OCI-M2 (cell line): Measurements from ENCODE around the gene RUBCNL.

Source experiments
- DNase-seq: peaks from one replicate; lab custom pipeline; 2025; ENCODE audit not compliant: unreplicated experiment; lab: John Stamatoyannopoulos, UW

Gene RUBCNL

DNA sequence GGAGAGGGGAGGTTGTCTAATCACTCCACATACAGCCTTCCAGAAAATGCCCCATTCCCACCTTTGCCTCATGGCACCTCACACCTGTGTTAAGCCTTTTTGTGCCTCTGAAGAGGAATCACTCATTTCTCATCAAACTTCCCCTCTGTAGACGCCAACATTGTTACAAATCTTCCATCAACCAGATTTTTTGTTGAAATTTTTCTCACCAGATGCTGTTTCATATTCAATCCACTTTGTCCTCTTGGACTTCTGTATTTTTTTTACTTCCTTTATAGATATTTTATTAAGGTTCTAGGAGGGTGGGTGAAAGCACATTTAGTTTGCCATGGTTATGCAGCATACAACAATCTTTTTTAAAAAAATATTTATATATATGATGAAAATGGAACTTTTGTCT lies 74.0 kb downstream of the RUBCNL start:
- no peak for DNase-seq

DNA sequence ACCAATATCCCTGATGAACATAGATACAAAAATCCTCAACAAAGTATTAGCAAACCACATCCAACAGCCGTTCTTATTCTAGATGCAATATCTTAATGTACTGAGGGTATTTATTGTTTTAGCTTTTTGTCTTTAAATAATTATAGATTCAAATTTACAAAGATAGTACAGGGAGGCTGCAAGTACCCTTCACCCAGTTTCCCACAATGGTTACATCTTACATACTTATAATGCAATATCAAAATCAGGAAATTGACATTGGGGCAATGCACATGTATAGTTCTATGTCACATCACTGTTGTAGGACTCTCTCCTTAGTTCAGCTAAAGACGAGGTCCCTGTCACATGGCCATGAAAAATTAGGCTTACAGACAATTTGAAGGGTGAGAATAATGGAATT lies 75.8 kb downstream of the RUBCNL start:
- no peak for DNase-seq

DNA sequence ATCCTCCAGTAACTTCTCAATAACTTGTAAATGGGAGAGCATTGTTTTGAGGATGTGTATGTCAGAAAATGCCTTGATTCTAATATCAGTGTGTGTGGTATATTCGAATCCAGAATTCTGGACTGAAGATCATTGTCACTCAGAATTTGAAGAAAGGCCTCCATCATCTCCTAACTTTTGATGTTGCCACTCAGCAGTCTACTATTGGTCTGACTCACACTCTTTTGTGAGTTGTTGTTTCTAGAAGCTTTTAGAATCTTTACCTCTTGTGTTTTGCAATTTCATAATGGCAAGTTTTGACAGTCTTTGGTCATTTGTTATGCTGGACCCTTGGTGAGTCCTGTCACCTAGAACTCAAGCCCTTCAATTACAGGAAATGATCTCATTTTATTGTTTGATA lies 77.0 kb downstream of the RUBCNL start:
- no peak for DNase-seq

DNA sequence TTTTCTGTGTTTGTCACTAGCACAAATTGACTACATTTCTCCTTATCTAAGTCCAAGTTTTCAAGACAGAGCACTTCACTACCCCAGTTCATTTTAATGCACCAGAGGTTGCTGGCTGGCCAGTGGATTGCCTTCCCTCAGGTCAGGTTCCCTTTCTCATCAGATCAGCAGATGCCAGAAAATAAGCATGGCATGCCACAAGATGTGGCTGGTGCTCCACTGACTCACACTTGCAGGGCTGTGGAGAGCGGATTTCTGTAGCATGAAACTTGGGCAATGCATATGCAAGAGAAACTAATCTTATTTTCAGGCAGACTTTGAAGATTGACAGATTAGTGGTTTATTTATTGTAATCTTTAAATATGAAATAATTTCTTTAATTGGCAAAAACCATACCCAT lies 79.5 kb downstream of the RUBCNL start:
- no peak for DNase-seq

DNA sequence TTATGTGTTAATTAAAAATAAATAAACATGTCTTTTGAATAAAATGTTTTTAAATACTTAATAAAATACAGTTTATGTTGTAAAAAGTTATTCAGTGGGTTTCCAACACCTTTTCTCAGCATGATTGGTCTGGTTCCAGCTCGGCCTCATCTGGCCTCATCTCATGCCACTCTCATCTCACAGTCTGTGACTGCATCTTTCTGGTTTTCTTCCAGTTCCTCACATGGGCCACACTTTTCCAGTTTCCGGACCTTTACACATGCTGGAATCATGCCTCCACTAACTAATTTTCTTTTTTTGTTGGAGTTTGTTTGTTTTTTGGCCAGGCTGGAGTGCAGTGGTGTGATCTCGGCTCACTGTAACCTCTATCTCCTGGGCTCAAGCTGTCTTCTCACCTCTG lies 82.5 kb downstream of the RUBCNL start:
- DNase-seq = no peak

DNA sequence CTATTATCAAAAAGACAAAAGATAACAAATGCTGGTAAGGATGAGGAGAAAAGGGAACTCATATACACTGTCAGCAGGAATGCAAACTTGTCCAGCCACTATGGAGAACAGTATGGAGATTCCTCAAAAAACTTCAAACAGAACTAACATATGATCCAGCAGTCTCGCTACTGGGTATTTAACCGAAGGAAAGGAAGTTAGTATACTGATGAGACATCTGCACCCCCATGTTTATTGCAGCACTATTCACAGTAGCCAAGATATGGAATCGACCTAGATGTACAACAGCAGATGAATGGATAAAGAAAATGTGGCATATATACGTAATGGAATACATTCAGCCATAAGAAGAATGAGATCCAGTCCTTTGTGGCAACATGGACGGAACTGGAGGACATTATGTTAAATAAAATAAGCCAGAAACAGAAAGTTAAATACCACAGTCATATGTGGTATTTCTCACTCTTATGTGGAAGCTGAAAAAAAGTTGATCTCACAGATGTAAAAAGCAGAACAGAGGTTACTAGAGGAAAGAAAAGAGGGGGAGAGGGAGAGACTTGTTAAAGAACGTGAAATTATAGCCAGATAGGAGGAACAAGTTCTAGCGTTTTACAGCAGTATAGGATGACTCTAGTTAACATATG lies 83.2 kb downstream of the RUBCNL start:
- no peak for DNase-seq

DNA sequence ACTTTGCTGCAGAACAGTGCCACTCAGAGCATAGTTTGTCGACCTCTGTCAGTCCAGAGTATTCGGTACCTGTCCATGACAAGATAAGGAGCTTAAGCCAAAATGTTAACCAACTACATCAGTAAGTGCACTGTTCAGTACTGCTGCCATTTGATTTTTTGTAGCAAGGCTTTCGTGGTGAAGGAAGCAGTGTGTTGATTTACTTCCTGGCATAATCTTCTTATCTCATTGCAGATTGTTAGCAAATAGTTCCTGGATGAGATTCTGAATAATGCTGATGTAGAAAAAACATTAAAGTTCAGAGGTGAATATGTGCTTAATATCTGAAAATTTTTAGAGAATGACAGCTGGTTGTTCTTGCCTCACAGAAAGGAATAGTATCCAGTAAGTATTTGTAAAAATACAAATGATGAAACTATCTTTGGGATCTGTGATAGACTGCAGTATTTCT lies 89.7 kb downstream of the RUBCNL start:
- no peak for DNase-seq

DNA sequence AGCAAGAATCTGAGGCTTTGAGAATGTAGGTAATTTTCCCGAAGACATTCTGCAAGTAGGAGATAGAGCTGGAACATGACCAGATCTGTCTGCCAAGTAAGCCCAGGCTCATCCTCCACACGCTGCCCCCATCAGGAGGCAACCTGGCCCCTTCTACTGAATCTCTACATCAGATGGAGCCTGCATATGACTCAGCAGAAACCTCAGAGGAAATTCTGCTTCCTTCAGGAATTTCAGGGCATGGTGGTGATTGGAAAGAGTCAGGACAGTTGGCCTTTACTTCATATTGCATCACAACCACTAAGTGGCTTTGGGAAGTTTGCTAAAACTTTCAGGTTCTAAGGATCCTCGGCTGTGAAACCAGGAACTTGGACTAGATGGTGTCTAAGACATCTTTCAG lies 90.1 kb downstream of the RUBCNL start:
- no peak for DNase-seq

DNA sequence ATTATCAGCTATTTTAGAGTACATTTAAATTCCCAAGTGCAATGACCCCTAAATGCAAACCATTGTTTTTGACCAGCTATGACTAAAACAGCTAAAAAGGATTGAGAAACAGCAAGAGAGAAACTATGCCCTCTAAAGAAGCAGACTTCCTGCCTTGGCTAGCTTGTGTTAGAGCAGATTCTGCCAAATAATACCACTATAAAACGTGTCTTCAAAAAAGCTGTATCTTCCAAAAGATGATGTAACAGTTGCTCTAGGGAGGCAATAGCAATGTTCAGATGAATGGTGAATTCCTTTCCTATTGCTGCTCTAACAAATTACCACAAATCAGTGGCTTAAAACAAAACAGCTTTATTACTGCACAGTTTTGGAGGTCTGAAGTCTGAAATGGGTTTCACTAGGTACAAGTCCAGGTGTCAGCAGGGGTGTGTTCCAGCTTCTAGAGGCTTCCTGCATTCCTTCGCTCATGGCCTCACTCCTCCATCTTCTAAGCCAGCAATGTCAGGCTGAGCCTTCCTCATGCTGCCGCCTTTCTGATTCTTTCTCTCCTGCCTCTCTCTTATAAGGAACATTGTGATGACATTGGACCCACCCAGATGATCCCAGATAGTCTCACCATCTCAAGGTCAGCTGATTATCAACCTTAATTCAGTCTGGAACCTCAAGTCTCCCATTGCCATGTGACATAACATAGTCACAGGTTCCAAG lies 90.8 kb downstream of the RUBCNL start:
- DNase-seq = no peak

DNA sequence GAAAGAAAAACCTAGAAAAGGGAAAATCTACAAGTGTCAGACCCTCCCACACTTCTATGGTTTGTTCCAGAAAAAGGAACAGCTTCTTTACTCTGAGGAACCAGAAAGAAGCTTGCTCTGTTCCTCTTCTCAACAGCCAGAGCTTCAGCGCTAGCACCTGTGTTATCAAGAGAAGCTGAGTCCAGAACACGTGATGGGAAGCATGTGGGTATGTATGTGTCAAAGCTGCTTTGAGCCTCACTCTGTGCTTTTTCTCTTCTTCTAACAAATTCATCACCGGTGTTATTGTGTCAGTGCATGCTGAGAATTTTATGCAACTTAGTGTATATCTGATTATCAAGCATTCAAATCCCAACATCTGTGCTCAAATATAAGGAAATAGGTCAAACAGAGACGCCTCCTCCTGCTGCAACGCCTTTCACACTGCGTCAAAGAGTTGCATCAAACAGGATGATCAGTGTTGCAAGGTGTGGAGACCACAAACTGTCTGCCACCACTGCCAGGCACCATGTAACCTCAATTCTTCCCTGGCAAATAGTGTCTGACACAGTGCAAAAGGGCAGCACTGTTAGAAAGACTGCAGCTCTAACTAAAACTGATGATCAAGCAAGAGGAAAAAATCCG lies 91.4 kb downstream of the RUBCNL start:
- DNase-seq = no peak

DNA sequence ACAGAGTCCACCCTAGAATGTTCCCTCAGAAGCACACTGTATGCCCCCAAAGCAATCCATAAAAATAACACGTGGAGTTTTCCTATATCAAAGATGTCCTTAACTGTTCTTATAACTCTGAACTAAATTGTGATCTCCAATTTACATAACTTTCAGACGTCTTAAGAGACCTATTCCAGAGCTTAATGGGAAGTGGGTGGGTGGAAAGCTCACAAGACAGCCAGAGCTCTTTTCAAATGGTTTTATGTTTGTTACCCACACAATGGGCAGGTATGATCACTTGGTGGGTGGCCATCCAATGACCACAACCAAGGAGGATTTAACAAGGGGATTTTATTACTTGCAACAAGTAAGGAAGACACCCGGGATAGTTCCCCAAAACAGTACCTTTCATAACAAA lies 93.6 kb downstream of the RUBCNL start:
- DNase-seq = no peak
